Breast epithelium (tissue), 3 donors: ENCODE measurements around the gene HENMT1.

ENCODE experiments used
- CTCF ChIP-seq, 3 donors: fragments of 450-650 bp; IDR thresholded peaks; one replicate each; pipeline ENCODE4 v1.5.1; 2016 to 2017; ENCODE audit warnings: antibody characterized with exemption in 3 of 3, mild to moderate bottlenecking in 3 of 3, moderate library complexity in 3 of 3
- POLR2A ChIP-seq: fragments of 450-650 bp; IDR thresholded peaks from one replicate; pipeline ENCODE4 v1.6.1; 2016; ENCODE audit warnings: antibody characterized with exemption, mild to moderate bottlenecking, moderate library complexity
- POLR2AphosphoS5 ChIP-seq, 3 donors: sonication (generic); formaldehyde crosslinking; IDR thresholded peaks; one replicate each; pipeline ENCODE4 v1.6.1; 2017; ENCODE audit warnings: antibody characterized with exemption in 3 of 3

DNA sequence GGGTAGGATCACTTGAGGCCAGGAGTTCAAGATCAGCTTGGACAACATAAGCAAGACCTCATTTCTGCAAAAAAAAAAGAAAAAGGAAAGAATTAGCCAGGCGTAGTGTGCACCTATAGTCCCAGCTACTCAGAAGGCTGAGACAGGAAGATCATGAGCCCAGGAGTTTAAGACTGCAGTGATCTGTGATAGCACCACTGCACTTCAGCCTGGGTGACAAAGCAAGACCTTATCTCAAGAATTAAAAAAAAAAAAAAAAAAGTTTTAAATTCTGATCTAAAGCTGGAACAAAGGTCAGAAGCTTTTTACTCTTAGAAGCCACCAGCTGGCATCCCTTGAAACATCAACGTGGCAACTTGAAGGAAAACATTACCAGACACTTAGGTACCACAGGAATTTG is 45.3 kb downstream of the HENMT1 start:
- TF ChIP-seq CTCF (IDR thresholded peaks at IDR 0.05), result no peak
- TF ChIP-seq POLR2AphosphoS5 (IDR thresholded peaks at IDR 0.05), result no peak
- no peak for TF ChIP-seq POLR2A
